H1 (cell line): ENCODE results near the gene ISG20L2. TPM values are rescaled to one million over a fixed set of nuclear protein-coding genes. Genes with fewer than 3 reads are reported as not detected.

ENCODE experiments used
- CTCF ChIA-PET: fragments of 300-600 bp; sonication (Branson Sonifier 250); formaldehyde crosslinking; loops from one replicate; lab custom pipeline; 2021; ENCODE audit not compliant: partially characterized antibody; lab: Charles Lee
- POLR2A ChIA-PET: fragments of 300-600 bp; sonication (Branson Sonifier 250); formaldehyde crosslinking; loops from one replicate; lab custom pipeline; 2021; ENCODE audit warnings: inconsistent platforms; ENCODE audit not compliant: partially characterized antibody; lab: Charles Lee
- DNase-seq, 2 experiments: peaks; one replicate each; pipeline versions ENCODE4 v3.0.0 to v3.0.0-alpha.2; 2010 to 2022; ENCODE audit warnings: low spot score in 2 of 2, low read depth in 1 of 2, mixed read lengths in 1 of 2
- FAIRE-seq: peaks from 2 replicates; lab custom pipeline; 2011; peaks lifted over from hg19 to GRCh38; lab: Jason Lieb, UNC
- H2AFZ ChIP-seq: 2 replicates; pipeline ENCODE4 v1.8.1; 2012; ENCODE audit warnings: low read length, inconsistent platforms
- H2AK5ac ChIP-seq: 2 replicates; pipeline ENCODE4 v1.6.1; 2013; ENCODE audit warnings: low read depth, low read length
- H2BK120ac ChIP-seq: replicated peaks from 2 replicates; pipeline ENCODE3; 2013; ENCODE audit warnings: low read depth, low read length, inconsistent platforms
- H2BK12ac ChIP-seq: 2 replicates; pipeline ENCODE4 v1.6.1; 2013; ENCODE audit warnings: low read depth, low read length
- H2BK15ac ChIP-seq: 2 replicates; pipeline ENCODE4 v1.6.1; 2013; ENCODE audit warnings: low read length
- H2BK20ac ChIP-seq: 2 replicates; pipeline ENCODE4 v1.6.1; 2013; ENCODE audit warnings: low read length
- H2BK5ac ChIP-seq: 2 replicates; pipeline ENCODE4 v1.6.1; 2013; ENCODE audit warnings: low read depth, low read length
- H3K14ac ChIP-seq: 2 replicates; pipeline ENCODE4 v1.6.1; 2013; ENCODE audit warnings: inconsistent platforms; ENCODE audit not compliant: insufficient read length
- H3K18ac ChIP-seq: 2 replicates; pipeline ENCODE4 v1.6.1; 2013; ENCODE audit warnings: low read length; ENCODE audit errors: extremely low read depth
- H3K23ac ChIP-seq: 2 replicates; pipeline ENCODE4 v1.6.1; 2013; ENCODE audit warnings: inconsistent platforms; ENCODE audit not compliant: insufficient read length
- H3K23me2 ChIP-seq: 2 replicates; pipeline ENCODE4 v1.6.1; 2013; ENCODE audit warnings: low read depth, low read length
- H3K27ac ChIP-seq: 2 replicates; pipeline ENCODE4 v1.6.1; 2011; ENCODE audit warnings: low read depth, low read length, inconsistent platforms
- H3K27me3 ChIP-seq, 4 experiments: replicated peaks in 1 of 4; 1 replicate in 1 of 4; 2 replicates in 3 of 4; pipeline versions ENCODE4 v1.6.1 to v1.8.1; 2011 to 2013; ENCODE audit warnings: low read length in 3 of 4, mild to moderate bottlenecking in 3 of 4, inconsistent platforms in 2 of 4, mixed read lengths in 2 of 4, moderate library complexity in 1 of 4; ENCODE audit not compliant: control insufficient read depth in 3 of 4, insufficient read depth in 3 of 4; ENCODE audit errors: extremely low read depth in 1 of 4
- H3K36me3 ChIP-seq, 4 experiments: 2 replicates each; pipeline versions ENCODE4 v1.6.1 to v1.8.1; 2011 to 2013; ENCODE audit warnings: mild to moderate bottlenecking in 4 of 4, low read length in 3 of 4, moderate library complexity in 2 of 4, control low read depth in 1 of 4, inconsistent platforms in 1 of 4; ENCODE audit not compliant: insufficient read depth in 4 of 4, control insufficient read depth in 2 of 4
- H3K4ac ChIP-seq: replicated peaks from 2 replicates; pipeline ENCODE3; 2013; ENCODE audit warnings: low read length, low read depth, mixed read lengths, inconsistent platforms; ENCODE audit not compliant: insufficient read length
- H3K4me1 ChIP-seq, 4 experiments: replicated peaks in 1 of 4; 1 replicate in 1 of 4; 2 replicates in 3 of 4; pipeline versions ENCODE4 v1.6.1 to v1.8.1; 2011 to 2013; ENCODE audit warnings: low read length in 3 of 4, inconsistent platforms in 2 of 4, mixed read lengths in 1 of 4; ENCODE audit not compliant: insufficient read depth in 4 of 4, control insufficient read depth in 3 of 4
- H3K4me2 ChIP-seq, 2 experiments: 2 replicates each; pipeline versions ENCODE4 v1.6.1 to v1.8.1; 2011 to 2013; ENCODE audit warnings: low read depth in 2 of 2, low read length in 2 of 2, control low read depth in 1 of 2, inconsistent platforms in 1 of 2, mild to moderate bottlenecking in 1 of 2; ENCODE audit not compliant: insufficient read depth in 1 of 2
- H3K4me3 ChIP-seq, 4 experiments: fragments of 200-600, 300-600 bp in 1 of 4; sonication (generic), shearing (Covaris generic), sonication (Bioruptor Twin) in 1 of 4; 2 replicates each; pipeline versions ENCODE4 v1.5.1 to v1.8.1; 2011 to 2016; ENCODE audit warnings: low read length in 4 of 4, low read depth in 3 of 4, control low read depth in 2 of 4, inconsistent platforms in 2 of 4, mild to moderate bottlenecking in 2 of 4, mixed read lengths in 1 of 4, moderate library complexity in 1 of 4; ENCODE audit not compliant: insufficient read depth in 2 of 4; ENCODE audit errors: extremely low read depth in 1 of 4
- H3K56ac ChIP-seq: replicated peaks from 2 replicates; pipeline ENCODE3; 2013; ENCODE audit warnings: low read depth, mild to moderate bottlenecking, mixed read lengths, low read length, inconsistent platforms; ENCODE audit not compliant: insufficient read length
- H3K79me1 ChIP-seq: 2 replicates; pipeline ENCODE4 v1.6.1; 2013; ENCODE audit warnings: low read depth, low read length, control low read depth
- H3K79me2 ChIP-seq, 2 experiments: 2 replicates each; pipeline versions ENCODE4 v1.6.1 to v1.8.1; 2012 to 2013; ENCODE audit warnings: low read length in 2 of 2, mild to moderate bottlenecking in 2 of 2, inconsistent platforms in 1 of 2; ENCODE audit not compliant: insufficient read depth in 2 of 2, control insufficient read depth in 1 of 2
- H3K9ac ChIP-seq, 4 experiments: replicated peaks in 1 of 4; 1 replicate in 1 of 4; 2 replicates in 3 of 4; pipeline versions ENCODE4 v1.6.1 to v1.8.1; 2011 to 2013; ENCODE audit warnings: low read depth in 3 of 4, low read length in 3 of 4, control low read depth in 2 of 4, mild to moderate bottlenecking in 2 of 4, moderate library complexity in 2 of 4, inconsistent platforms in 1 of 4; ENCODE audit errors: extremely low read depth in 1 of 4
- H3K9me3 ChIP-seq, 2 experiments: 2 replicates each; pipeline versions ENCODE4 v1.6.1 to v1.8.1; 2012 to 2013; ENCODE audit warnings: mild to moderate bottlenecking in 2 of 2, moderate library complexity in 2 of 2, control low read depth in 1 of 2, inconsistent platforms in 1 of 2, low read depth in 1 of 2, low read length in 1 of 2, mixed read lengths in 1 of 2; ENCODE audit not compliant: insufficient read depth in 2 of 2
- H4K20me1 ChIP-seq, 2 experiments: replicated peaks in 1 of 2; 2 replicates each; pipeline versions ENCODE3 to v1.8.1; 2011 to 2013; ENCODE audit warnings: inconsistent platforms in 2 of 2, low read length in 2 of 2, mild to moderate bottlenecking in 1 of 2; ENCODE audit not compliant: insufficient read depth in 2 of 2, control insufficient read depth in 1 of 2
- H4K5ac ChIP-seq: 2 replicates; pipeline ENCODE4 v1.6.1; 2013; ENCODE audit warnings: low read length, low read depth, mixed read lengths, inconsistent platforms; ENCODE audit not compliant: insufficient read length
- H4K8ac ChIP-seq: 2 replicates; pipeline ENCODE4 v1.8.0; 2013; ENCODE audit warnings: mild to moderate bottlenecking, moderate library complexity, low read length, inconsistent platforms; ENCODE audit not compliant: insufficient read depth; ENCODE audit errors: extremely low read depth
- H4K91ac ChIP-seq: replicated peaks from 2 replicates; pipeline ENCODE3; 2013; ENCODE audit warnings: low read length, mixed read lengths, inconsistent platforms; ENCODE audit not compliant: insufficient read length
- BCL11A ChIP-seq, 2 experiments: IDR thresholded peaks; one replicate each; pipeline ENCODE4 v1.6.1; 2011; ENCODE audit warnings: low read depth in 2 of 2, low read length in 2 of 2, mild to moderate bottlenecking in 2 of 2
- BRCA1 ChIP-seq: IDR thresholded peaks from 2 replicates; pipeline ENCODE4 v1.6.1; 2012; ENCODE audit warnings: low read depth, low read length, improper control_type of control experiment
- CHD1 ChIP-seq: IDR thresholded peaks from 2 replicates; pipeline ENCODE4 v1.6.1; 2012; ENCODE audit warnings: low read depth, low read length, improper control_type of control experiment
- CTBP2 ChIP-seq: IDR thresholded peaks from 2 replicates; pipeline ENCODE4 v1.7.0; 2011; ENCODE audit warnings: borderline replicate concordance, mild to moderate bottlenecking, moderate library complexity, mixed read lengths, low read length; ENCODE audit not compliant: insufficient read depth, insufficient read length
- EGR1 ChIP-seq: IDR thresholded peaks from 2 replicates; pipeline ENCODE4 v1.6.1; 2011; ENCODE audit warnings: low read depth, low read length, borderline replicate concordance
- EZH2 ChIP-seq: fragments of 200-600 bp; sonication (generic); IDR thresholded peaks from 2 replicates; pipeline ENCODE4 v1.7.1; 2012; ENCODE audit warnings: low read depth, mild to moderate bottlenecking, moderate library complexity, low read length, inconsistent platforms; ENCODE audit not compliant: severe bottlenecking
- GTF2F1 ChIP-seq: IDR thresholded peaks from 2 replicates; pipeline ENCODE4 v1.6.1; 2012; ENCODE audit warnings: low read depth, low read length, improper control_type of control experiment, borderline replicate concordance
- JUND ChIP-seq: IDR thresholded peaks from 2 replicates; pipeline ENCODE4 v1.6.1; 2011; ENCODE audit warnings: mild to moderate bottlenecking, improper control_type of control experiment, low read length
- MAX ChIP-seq: IDR thresholded peaks from 2 replicates; pipeline ENCODE4 v1.6.1; 2012; ENCODE audit warnings: inconsistent platforms
- RBBP5 ChIP-seq: IDR thresholded peaks from 2 replicates; pipeline ENCODE4 v1.7.1; 2012; ENCODE audit warnings: low read depth, mild to moderate bottlenecking, inconsistent platforms, low read length, moderate library complexity, borderline replicate concordance
- SIRT6 ChIP-seq: IDR thresholded peaks from one replicate; pipeline ENCODE4 v1.7.1; 2012; ENCODE audit warnings: low read length, inconsistent platforms
- TAF1 ChIP-seq: IDR thresholded peaks from 2 replicates; pipeline ENCODE4 v1.6.1; 2011; ENCODE audit warnings: mild to moderate bottlenecking, low read depth, low read length
- TCF12 ChIP-seq: IDR thresholded peaks from 2 replicates; pipeline ENCODE4 v1.6.1; 2011; ENCODE audit warnings: low read depth, mild to moderate bottlenecking, low read length
- WGBS, 2 experiments: shearing (Covaris generic) in 1 of 2; methylation state at CpG; one replicate each; pipeline versions ENCODE4 v1.1.6 to v1.1.7; 2013 to 2015; ENCODE audit warnings: low lambda C conversion rate in 2 of 2, mixed read lengths in 2 of 2, inconsistent platforms in 1 of 2, low coverage in 1 of 2, missing lambda C conversion rate in 1 of 2; ENCODE audit not compliant: insufficient replicate concordance in 2 of 2, insufficient coverage in 1 of 2, insufficient read length in 1 of 2; ENCODE audit errors: extremely low coverage in 1 of 2, missing lambda C conversion rate in 1 of 2; 5-methylcytosine and 5-hydroxymethylcytosine counted together
- polyA plus RNA-seq, 7 experiments: library from polyadenylated mRNA; depleted of rRNA in 3 of 7; stranded (reverse) in 5 of 7; unstranded in 2 of 7; fragments of >200 nt in 5 of 7; fragments of 200-250 nt in 2 of 7; gene quantifications; 1 replicate in 5 of 7; 2 replicates in 1 of 7; 4 replicates in 1 of 7; pipeline versions ENCODE4 v1.2.1 to v1.2.3, GENCODE V29; 2011 to 2013; ENCODE audit warnings: missing spikeins in 2 of 7, mixed read lengths in 2 of 7
- total RNA-seq: library from RNA; stranded (reverse); fragmentation: NEBNext Ultra II Directional; extraction: Animal tissue kit (Norgen Biotek cat#: 25700); gene quantifications from 2 replicates; pipeline ENCODE4 v1.2.1, GENCODE V29; 2021

The ISG20L2 gene
- total and polyA plus RNA-seq, 2 of the 8 experiments (the other 6 are each of a cell fraction or from before 2014, with no cell fraction given): 47.5 to 53.0 TPM

GRCh38 chr1:156704166-156704711 is 24.3 kb downstream of the ISG20L2 start:
- peaks cover 4% of the 10 kb centered on the region; the same call in 1 of the 2 replicates for H3K79me1 ChIP-seq
- peaks cover 24 to 41% (median 30%) of the 10 kb centered on the region in 4 experiments for H3K4me1 ChIP-seq
- TF ChIP-seq CHD1 (no peak), JUND (no peak), EGR1 (no peak), BCL11A (IDR thresholded peaks at IDR 0.05; ENCODE audit: low read depth in 2 of 2, low read length in 2 of 2) (no peak), MAX (no peak), CTBP2 (no peak), RBBP5 (no peak; the same call in 1 of the 2 replicates), EZH2 (no peak), TCF12 (no peak), BRCA1 (no peak), GTF2F1 (no peak), TAF1 (no peak), SIRT6 (no peak)

More at GRCh38 chr1:156704166-156704711, 24.3 kb downstream of the ISG20L2 start:
- ChIA-PET POLR2A (interaction anchor here (0.8 to 16.9 kb wide), 9 partner anchors 11 to 68 kb away, joined by 3 to 530 read pairs (median 22); partner anchors contain the start of genes ISG20L2, METTL25B, MRPL24 and NES), CTCF (interaction anchor here (0.9 to 66.0 kb wide), 9 partner anchors 1 to 729 kb away, joined by 3 to 4284 read pairs (median 17); partner anchors contain the start of genes CRABP2, HDGF, INSRR and ISG20L2)
- H4K20me1 ChIP-seq: peaks cover 6 to 14% of the 10 kb centered on the region in 2 experiments
- H3K4me3 ChIP-seq: peak overlapping the region; percentile 50 to 80 (median 70)
- peaks cover 8 to 29% (median 18%) of the 10 kb centered on the region in 4 experiments for H3K36me3 ChIP-seq
- H3K4ac ChIP-seq: no peak overlapping the region
- H3K18ac ChIP-seq: peak overlapping the region; percentile 73
- peaks cover 31% of the 10 kb centered on the region; the same call in 1 of the 2 replicates for H3K23me2 ChIP-seq
- no peak overlapping the region for H2BK20ac ChIP-seq
- H3K56ac ChIP-seq: no peak overlapping the region
- peak overlapping the region in 2 of 4 experiments; percentile 9 to 15; a peak in 2 of 7 replicates for H3K9ac ChIP-seq
- peaks cover 7 to 24% of the 10 kb centered on the region in 2 experiments; a peak in 2 of 4 replicates for H3K79me2 ChIP-seq
- no peak overlapping the region for H4K5ac ChIP-seq
- no peak overlapping the region; the same call in 1 of the 2 replicates for H2BK12ac ChIP-seq
- no peak overlapping the region for H2BK5ac ChIP-seq
- H3K27me3 ChIP-seq: peaks cover 0 to 19% (median 8%) of the 10 kb centered on the region in 4 experiments; a peak in 4 of 7 replicates
- no peak for DNase-seq
- H3K23ac ChIP-seq: no peak overlapping the region
- H4K8ac ChIP-seq: no peak overlapping the region
- WGBS, 2 experiments: 27% methylated on average over 10 of the region's 10 CpGs; no CpG with 5 or more reads in 1 of the 2 experiments
- H4K91ac ChIP-seq: no peak overlapping the region
- no peak overlapping the region for H2AK5ac ChIP-seq
- no peak overlapping the region for H2AFZ ChIP-seq
- no peak overlapping the region for H3K14ac ChIP-seq
- no peaks in the 10 kb centered on the region for H3K9me3 ChIP-seq
- FAIRE-seq: no peak
- no peak overlapping the region for H2BK120ac ChIP-seq
- peak overlapping the region; percentile 77 to 94 for H3K4me2 ChIP-seq
- H3K27ac ChIP-seq: no peak overlapping the region
- H2BK15ac ChIP-seq: no peak overlapping the region
